ENCODE data around the gene GPR108. TPM values are rescaled to one million over a fixed set of nuclear protein-coding genes. Genes with fewer than 3 reads are reported as not detected.

The GPR108 gene
- total and polyA plus RNA-seq, 2 of the 13 experiments (the other 11 are each of a cell fraction or from before 2014, with no cell fraction given) = 36.4 to 63.0 TPM

DNA sequence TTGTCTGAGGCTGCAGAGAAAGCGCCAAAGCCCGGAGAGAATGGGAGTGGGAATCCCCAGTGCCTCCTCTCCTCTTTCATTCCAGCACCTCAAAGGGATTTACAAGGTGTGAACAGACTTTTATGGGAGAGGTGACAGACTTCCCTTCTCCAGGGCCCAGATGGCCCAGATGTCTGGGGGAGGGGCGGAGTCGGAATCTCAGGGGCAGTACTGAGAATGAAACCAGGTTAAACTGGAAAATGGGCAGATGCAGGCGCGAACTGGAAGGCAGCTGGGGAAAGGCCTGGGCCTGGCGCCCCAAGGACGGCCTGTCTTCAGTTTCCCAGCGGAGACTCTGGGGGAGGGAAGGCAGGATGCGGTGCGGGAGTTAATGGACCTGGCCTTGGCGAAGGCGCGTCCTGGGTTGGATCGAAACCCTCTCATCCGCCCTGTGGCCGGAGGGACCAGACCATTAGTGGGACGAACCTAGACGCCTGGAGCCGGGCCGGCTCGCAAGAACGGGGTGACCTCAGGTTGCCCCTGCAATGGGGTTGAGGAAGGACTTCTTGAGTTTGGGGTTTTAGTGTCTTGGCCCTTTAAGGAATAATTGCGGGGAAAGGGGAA is 1.5 kb upstream of the GPR108 start (continued):
- TF ChIP-seq, protein P1, sequence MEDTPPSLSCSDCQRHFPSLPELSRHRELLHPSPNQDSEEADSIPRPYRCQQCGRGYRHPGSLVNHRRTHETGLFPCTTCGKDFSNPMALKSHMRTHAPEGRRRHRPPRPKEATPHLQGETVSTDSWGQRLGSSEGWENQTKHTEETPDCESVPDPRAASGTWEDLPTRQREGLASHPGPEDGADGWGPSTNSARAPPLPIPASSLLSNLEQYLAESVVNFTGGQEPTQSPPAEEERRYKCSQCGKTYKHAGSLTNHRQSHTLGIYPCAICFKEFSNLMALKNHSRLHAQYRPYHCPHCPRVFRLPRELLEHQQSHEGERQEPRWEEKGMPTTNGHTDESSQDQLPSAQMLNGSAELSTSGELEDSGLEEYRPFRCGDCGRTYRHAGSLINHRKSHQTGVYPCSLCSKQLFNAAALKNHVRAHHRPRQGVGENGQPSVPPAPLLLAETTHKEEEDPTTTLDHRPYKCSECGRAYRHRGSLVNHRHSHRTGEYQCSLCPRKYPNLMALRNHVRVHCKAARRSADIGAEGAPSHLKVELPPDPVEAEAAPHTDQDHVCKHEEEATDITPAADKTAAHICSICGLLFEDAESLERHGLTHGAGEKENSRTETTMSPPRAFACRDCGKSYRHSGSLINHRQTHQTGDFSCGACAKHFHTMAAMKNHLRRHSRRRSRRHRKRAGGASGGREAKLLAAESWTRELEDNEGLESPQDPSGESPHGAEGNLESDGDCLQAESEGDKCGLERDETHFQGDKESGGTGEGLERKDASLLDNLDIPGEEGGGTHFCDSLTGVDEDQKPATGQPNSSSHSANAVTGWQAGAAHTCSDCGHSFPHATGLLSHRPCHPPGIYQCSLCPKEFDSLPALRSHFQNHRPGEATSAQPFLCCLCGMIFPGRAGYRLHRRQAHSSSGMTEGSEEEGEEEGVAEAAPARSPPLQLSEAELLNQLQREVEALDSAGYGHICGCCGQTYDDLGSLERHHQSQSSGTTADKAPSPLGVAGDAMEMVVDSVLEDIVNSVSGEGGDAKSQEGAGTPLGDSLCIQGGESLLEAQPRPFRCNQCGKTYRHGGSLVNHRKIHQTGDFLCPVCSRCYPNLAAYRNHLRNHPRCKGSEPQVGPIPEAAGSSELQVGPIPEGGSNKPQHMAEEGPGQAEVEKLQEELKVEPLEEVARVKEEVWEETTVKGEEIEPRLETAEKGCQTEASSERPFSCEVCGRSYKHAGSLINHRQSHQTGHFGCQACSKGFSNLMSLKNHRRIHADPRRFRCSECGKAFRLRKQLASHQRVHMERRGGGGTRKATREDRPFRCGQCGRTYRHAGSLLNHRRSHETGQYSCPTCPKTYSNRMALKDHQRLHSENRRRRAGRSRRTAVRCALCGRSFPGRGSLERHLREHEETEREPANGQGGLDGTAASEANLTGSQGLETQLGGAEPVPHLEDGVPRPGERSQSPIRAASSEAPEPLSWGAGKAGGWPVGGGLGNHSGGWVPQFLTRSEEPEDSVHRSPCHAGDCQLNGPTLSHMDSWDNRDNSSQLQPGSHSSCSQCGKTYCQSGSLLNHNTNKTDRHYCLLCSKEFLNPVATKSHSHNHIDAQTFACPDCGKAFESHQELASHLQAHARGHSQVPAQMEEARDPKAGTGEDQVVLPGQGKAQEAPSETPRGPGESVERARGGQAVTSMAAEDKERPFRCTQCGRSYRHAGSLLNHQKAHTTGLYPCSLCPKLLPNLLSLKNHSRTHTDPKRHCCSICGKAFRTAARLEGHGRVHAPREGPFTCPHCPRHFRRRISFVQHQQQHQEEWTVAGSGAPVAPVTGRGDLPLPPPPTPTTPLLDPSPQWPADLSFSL (CRISPR knock-in tag; IDR thresholded peaks at IDR 0.05) = no peak
- no peak for TF ChIP-seq ZNF552 (CRISPR knock-in tag; IDR thresholded peaks at IDR 0.05; ENCODE audit: borderline replicate concordance)
- TF ChIP-seq, protein P2, sequence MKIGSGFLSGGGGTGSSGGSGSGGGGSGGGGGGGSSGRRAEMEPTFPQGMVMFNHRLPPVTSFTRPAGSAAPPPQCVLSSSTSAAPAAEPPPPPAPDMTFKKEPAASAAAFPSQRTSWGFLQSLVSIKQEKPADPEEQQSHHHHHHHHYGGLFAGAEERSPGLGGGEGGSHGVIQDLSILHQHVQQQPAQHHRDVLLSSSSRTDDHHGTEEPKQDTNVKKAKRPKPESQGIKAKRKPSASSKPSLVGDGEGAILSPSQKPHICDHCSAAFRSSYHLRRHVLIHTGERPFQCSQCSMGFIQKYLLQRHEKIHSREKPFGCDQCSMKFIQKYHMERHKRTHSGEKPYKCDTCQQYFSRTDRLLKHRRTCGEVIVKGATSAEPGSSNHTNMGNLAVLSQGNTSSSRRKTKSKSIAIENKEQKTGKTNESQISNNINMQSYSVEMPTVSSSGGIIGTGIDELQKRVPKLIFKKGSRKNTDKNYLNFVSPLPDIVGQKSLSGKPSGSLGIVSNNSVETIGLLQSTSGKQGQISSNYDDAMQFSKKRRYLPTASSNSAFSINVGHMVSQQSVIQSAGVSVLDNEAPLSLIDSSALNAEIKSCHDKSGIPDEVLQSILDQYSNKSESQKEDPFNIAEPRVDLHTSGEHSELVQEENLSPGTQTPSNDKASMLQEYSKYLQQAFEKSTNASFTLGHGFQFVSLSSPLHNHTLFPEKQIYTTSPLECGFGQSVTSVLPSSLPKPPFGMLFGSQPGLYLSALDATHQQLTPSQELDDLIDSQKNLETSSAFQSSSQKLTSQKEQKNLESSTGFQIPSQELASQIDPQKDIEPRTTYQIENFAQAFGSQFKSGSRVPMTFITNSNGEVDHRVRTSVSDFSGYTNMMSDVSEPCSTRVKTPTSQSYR (CRISPR knock-in tag; IDR thresholded peaks at IDR 0.05; ENCODE audit: borderline replicate concordance) = peak; percentile 50
- no peak for TF ChIP-seq SRSF9 (IDR thresholded peaks at IDR 0.05; ENCODE audit: borderline replicate concordance, insufficient read depth, low read depth, low read length, poor library complexity, severe bottlenecking)
- TF ChIP-seq, protein P3, sequence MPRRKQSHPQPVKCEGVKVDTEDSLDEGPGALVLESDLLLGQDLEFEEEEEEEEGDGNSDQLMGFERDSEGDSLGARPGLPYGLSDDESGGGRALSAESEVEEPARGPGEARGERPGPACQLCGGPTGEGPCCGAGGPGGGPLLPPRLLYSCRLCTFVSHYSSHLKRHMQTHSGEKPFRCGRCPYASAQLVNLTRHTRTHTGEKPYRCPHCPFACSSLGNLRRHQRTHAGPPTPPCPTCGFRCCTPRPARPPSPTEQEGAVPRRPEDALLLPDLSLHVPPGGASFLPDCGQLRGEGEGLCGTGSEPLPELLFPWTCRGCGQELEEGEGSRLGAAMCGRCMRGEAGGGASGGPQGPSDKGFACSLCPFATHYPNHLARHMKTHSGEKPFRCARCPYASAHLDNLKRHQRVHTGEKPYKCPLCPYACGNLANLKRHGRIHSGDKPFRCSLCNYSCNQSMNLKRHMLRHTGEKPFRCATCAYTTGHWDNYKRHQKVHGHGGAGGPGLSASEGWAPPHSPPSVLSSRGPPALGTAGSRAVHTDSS (CRISPR knock-in tag; conservative IDR thresholded peaks at IDR 0.05) = no peak
- no peak for TF ChIP-seq DR1 (CRISPR knock-in tag; IDR thresholded peaks at IDR 0.05)
- TF ChIP-seq, protein P4, sequence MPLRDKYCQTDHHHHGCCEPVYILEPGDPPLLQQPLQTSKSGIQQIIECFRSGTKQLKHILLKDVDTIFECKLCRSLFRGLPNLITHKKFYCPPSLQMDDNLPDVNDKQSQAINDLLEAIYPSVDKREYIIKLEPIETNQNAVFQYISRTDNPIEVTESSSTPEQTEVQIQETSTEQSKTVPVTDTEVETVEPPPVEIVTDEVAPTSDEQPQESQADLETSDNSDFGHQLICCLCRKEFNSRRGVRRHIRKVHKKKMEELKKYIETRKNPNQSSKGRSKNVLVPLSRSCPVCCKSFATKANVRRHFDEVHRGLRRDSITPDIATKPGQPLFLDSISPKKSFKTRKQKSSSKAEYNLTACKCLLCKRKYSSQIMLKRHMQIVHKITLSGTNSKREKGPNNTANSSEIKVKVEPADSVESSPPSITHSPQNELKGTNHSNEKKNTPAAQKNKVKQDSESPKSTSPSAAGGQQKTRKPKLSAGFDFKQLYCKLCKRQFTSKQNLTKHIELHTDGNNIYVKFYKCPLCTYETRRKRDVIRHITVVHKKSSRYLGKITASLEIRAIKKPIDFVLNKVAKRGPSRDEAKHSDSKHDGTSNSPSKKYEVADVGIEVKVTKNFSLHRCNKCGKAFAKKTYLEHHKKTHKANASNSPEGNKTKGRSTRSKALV (CRISPR knock-in tag; IDR thresholded peaks at IDR 0.05) = no peak
- no peak for TF ChIP-seq ZNF335 (CRISPR knock-in tag; IDR thresholded peaks at IDR 0.05)
- TF ChIP-seq, protein P5, sequence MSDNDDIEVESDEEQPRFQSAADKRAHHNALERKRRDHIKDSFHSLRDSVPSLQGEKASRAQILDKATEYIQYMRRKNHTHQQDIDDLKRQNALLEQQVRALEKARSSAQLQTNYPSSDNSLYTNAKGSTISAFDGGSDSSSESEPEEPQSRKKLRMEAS (IDR thresholded peaks at IDR 0.05) = 0 out of 2 replicates have a peak, but pooled peaks have one; percentile 23
- TF ChIP-seq TSC22D2 (CRISPR knock-in tag; IDR thresholded peaks at IDR 0.05; ENCODE audit: borderline replicate concordance) = no peak
- TF ChIP-seq ATF7-NPFF (CRISPR knock-in tag; IDR thresholded peaks at IDR 0.05; ENCODE audit: low read depth) = no peak
- TF ChIP-seq, protein P6, sequence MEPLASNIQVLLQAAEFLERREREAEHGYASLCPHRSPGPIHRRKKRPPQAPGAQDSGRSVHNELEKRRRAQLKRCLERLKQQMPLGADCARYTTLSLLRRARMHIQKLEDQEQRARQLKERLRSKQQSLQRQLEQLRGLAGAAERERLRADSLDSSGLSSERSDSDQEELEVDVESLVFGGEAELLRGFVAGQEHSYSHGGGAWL (CRISPR knock-in tag; IDR thresholded peaks at IDR 0.05) = peak; percentile 22; the same call in 1 of the 2 replicates
- TF ChIP-seq BCL6 (CRISPR knock-in tag; IDR thresholded peaks at IDR 0.05) = no peak
- TF ChIP-seq ZNF232 (CRISPR knock-in tag; IDR thresholded peaks at IDR 0.05; ENCODE audit: borderline replicate concordance) = no peak
- TF ChIP-seq GTF2F1 (IDR thresholded peaks at IDR 0.05; ENCODE audit: low read length) = no peak
- no peak for TF ChIP-seq SIN3B (IDR thresholded peaks at IDR 0.05; ENCODE audit: low read length)
